Mononuclear cell (primary cell): ENCODE results near the gene HACD2. TPM values are rescaled to one million over a fixed set of nuclear protein-coding genes. Genes with fewer than 3 reads are reported as not detected.

Experiments
- H3K27me3 ChIP-seq: 2 replicates; pipeline ENCODE4 v1.6.0; 2011; ENCODE audit warnings: low read length, control low read depth; ENCODE audit not compliant: insufficient read depth
- H3K4me1 ChIP-seq: 2 replicates; pipeline ENCODE4 v1.5.1; 2011; ENCODE audit warnings: mild to moderate bottlenecking, low read length, control low read depth; ENCODE audit not compliant: insufficient read depth
- H3K4me3 ChIP-seq: 2 replicates; pipeline ENCODE4 v1.5.1; 2011; ENCODE audit warnings: mild to moderate bottlenecking, low read length, moderate library complexity
- H3K9me3 ChIP-seq: 2 replicates; pipeline ENCODE4 v1.5.1; 2011; ENCODE audit warnings: low read depth, mild to moderate bottlenecking, control low read depth, low read length
- total RNA-seq: library from RNA; depleted of rRNA; stranded (reverse); fragments of >200 nt; gene quantifications from one replicate; pipeline ENCODE4 v1.2.3, GENCODE V29; 2012

Gene HACD2
- total RNA-seq, 1 donor: 14.4 TPM

DNA sequence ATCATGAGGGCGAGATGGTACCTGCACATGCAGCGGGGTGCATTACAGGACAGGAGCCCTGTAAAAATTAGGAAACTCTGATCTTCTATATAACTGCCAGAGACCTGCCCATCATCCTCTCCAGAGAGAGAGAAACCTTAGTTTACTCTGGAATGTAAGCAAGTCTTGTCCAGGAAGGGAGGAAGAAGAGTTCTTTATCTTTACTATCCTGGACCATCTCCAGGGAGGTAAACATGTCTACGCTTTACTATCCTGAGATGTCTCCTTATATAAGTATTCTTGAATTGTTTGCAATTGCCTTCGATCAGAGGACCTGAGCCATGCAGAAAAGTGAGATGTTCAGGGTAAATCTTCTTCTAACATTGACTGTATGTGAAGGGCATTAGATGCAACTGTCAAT lies 12.7 kb upstream of the HACD2 start:
- no peaks in the 10 kb centered on the region for H3K27me3 ChIP-seq
- H3K4me1 ChIP-seq: no peaks in the 10 kb centered on the region
- no peak overlapping the region for H3K4me3 ChIP-seq

DNA sequence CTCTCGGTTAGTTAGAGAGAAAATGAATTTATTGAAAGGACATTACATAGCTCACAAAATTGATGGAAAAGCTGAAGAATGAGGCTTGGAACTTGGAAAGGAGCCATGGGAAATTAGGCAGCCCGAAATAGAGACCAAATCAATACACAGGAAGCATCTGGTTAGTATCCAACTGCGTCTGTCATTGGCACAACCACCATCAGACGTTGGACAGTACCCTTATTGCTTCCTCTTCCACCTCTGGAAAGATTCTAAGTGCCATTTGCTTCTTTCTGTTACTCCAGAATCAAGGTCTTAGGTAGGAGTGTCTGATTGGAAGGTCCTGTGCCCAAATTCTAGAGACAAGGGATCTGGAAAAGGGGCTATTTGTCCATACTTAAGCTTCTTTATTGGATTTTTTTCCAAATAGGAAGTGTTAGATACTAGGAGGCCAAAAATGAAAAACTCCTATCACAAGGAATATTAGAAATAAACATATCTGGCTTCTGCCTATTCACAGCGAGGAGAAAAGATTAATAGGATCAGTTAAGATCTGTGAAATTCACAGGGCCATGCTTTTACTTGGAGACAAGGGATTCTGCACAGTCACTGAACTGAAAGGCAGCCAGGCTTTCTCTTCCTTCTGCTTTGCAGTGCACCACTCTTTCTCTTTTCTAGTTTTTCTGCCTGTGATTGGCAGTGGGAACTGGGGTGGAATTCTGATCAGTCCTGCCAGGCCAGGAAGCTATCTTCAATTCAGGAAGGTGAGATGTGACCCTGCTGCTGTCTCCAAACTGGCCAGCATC lies 10.7 kb upstream of the HACD2 start:
- no peaks in the 10 kb centered on the region for H3K4me1 ChIP-seq

More for the DNA sequence above, 12.7 kb upstream of the HACD2 start:
- H3K9me3 ChIP-seq: no peaks in the 10 kb centered on the region

DNA sequence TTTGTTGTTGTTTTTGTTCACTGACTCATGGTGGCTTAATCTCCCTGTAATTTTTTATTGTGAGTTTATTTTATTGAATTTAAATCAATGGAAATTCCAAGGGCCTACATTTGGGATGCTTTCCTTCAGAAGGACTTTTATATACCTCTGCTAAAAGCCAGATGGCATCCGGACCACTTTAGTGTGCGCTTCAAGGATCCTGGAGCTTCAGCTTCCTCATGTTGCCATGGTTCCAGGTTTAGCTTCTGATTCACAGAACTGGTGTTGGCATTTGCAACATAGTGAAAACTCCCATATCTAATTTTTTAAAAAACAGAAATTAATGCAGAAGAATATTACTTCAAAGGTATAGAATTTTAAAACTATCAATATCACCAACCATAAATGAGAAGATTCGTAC lies 8.5 kb upstream of the HACD2 start:
- H3K4me3 ChIP-seq: no peak overlapping the region
- H3K9me3 ChIP-seq: peaks cover 13% of the 10 kb centered on the region
- H3K4me1 ChIP-seq: no peaks in the 10 kb centered on the region
- H3K27me3 ChIP-seq: no peaks in the 10 kb centered on the region

More for the DNA sequence above, 10.7 kb upstream of the HACD2 start:
- Histone ChIP-seq H3K9me3 (peaks cover 6% of the 10 kb centered on the region), H3K27me3 (no peaks in the 10 kb centered on the region), H3K4me3 (no peak overlapping the region)

DNA sequence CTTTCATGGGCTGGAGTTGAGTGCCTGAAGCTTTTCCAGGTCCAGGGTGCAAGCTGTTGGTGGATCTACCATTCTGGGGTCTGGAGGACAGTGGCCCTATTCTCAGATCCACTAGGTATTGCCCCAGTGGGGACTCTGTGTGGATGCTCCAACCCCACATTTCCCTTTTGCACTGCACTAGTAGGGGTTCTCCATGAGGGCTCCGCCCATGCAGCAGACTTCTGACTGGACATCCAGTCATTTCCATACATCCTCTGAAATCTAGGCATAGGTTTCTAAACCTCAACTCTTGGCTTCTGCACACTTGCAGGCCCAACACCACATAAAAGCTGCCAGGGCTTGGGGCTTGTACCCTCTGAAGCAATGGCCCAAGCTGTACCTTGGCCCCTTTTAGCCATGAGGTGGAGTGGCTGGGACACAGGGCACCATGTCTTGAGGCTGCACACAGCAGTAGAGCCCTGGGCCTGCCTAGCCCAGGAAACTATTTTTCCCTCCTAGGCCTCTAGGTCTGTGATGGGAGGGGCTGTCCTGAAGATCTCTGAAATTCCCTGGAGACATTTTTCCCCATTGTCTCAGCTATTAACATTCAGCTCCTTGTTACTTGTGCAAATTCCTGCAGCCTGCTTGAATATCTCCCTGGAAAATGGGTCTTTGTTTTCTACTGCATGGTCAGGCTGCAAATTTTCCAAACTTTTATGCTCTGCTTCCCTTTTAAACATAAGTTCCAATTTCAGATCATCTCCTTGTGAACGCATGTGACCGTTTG lies 6.0 kb upstream of the HACD2 start:
- Histone ChIP-seq H3K9me3 (peaks cover 13% of the 10 kb centered on the region), H3K4me1 (peaks cover 9% of the 10 kb centered on the region), H3K4me3 (no peak overlapping the region), H3K27me3 (no peaks in the 10 kb centered on the region)

DNA sequence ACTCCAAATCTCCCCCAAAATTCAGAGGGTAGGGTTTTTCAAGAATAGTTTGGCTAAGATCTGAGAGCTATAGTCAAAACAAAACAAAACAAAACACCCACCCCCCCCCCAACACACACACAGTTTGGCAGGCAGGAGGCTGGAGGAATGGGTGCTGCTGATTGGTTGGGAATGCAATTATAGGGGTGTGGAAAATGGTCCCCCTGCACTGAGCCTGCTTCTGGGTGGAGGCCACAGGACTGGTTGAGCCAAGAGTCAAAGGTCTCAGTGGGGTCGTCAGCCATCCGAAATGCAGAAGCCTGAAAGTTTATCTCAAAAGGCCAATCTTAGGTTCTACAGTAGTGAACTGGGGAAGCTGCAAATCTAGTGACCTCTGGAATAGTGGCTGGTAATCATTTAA lies 2.5 kb upstream of the HACD2 start:
- H3K27me3 ChIP-seq: no peaks in the 10 kb centered on the region
- H3K9me3 ChIP-seq: peaks cover 13% of the 10 kb centered on the region
- H3K4me3 ChIP-seq: no peak overlapping the region
- peaks cover 25% of the 10 kb centered on the region for H3K4me1 ChIP-seq

DNA sequence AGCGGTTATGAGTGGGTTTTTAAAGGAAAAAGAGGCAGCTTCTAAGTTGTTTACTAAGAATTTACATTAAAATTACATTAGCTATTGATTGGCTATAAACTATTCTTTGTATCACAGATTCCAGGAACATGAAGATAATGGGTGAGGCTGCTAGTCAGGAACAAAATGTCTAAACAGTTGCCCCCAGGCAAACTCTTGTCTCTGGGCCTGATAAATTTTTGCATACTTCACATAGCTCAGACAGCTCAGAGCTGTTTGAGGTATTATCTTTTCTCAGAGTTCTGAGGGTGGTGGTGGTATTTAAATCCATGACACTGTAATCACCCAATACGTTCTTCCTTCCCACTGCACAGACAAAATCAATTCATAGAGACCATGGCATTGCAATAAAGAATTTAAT lies 2.1 kb upstream of the HACD2 start:
- Histone ChIP-seq H3K27me3 (no peaks in the 10 kb centered on the region), H3K4me3 (no peak overlapping the region), H3K4me1 (peaks cover 25% of the 10 kb centered on the region), H3K9me3 (peaks cover 13% of the 10 kb centered on the region)

DNA sequence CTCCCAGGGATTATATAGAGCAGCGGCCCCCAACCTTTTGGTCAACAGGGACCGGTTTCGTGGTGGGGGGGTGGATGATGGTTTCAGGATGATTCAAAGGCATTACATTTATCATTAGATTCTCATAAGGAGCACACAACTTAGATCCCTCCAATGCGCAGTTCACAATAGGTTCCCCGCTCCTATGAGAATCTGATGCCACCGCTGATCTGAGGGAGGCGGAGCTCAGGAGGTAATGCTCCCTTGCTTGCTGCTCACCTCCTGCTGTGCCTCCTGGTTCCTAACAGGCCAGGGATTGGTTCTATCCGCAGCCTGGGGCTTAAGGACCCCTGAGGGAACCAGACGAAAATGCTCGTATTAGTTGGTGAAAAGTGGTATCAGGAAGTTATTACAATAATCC lies 1.3 kb upstream of the HACD2 start:
- Histone ChIP-seq H3K9me3 (peaks cover 12% of the 10 kb centered on the region), H3K4me1 (peaks cover 25% of the 10 kb centered on the region), H3K4me3 (peak overlapping the region; percentile 80), H3K27me3 (no peaks in the 10 kb centered on the region)

DNA sequence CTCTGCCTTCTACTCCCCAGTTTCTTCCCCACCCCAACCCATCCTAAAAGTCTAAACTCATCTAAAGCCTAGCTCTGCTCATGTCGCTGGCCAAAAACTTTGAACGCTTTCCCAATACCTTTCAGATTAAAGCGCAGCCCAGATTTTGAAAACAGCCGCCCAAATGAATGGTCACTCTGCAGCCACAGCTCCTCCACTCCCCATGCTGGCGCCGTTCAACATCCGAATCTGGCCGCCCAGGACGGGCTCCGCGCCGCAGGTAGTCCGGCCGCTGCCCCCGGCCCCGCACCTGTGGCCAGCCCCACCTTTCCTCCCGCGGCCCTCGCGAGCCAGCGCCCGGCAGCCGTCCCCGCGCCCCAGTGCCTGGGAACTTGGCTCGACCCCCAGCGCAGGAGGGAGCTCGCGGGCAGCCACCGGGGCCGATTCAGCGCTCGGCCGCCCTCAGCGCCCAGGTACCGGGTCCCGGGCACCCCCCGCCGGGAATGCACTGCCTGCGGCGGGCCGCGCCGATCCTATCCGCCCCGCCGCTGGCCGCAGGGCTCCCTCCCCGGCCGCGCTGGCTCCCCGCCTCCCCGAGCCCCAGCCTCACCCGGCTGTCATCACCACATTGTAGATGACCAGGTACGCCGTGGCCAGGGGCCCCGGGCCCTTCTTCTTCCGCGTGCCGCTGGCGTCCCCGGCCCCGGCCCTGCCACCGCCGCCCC lies 417 bp downstream of the HACD2 start:
- Histone ChIP-seq H3K4me1 (peaks cover 25% of the 10 kb centered on the region), H3K4me3 (peak overlapping the region; percentile 80), H3K27me3 (no peaks in the 10 kb centered on the region), H3K9me3 (no peaks in the 10 kb centered on the region)

DNA sequence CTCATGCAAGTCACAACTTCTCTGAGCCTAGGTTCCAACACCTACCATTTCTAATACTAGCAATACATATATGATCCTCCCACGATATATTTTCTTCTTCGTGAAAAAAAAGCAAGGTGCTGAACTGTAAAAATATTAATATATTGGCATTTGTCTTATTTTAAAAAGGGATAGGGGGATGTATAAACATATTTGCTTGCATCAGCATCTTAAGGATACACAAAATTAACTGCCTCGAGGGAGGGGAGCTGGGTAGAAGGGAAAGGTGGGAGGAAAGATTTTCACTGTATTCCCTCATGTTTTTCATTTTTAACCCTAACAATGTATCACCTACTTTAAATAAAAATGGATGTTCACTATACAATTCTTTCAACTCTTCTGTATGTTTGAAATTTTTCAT lies 1.3 kb downstream of the HACD2 start:
- Histone ChIP-seq H3K9me3 (no peaks in the 10 kb centered on the region), H3K27me3 (no peaks in the 10 kb centered on the region), H3K4me3 (no peak overlapping the region)

DNA sequence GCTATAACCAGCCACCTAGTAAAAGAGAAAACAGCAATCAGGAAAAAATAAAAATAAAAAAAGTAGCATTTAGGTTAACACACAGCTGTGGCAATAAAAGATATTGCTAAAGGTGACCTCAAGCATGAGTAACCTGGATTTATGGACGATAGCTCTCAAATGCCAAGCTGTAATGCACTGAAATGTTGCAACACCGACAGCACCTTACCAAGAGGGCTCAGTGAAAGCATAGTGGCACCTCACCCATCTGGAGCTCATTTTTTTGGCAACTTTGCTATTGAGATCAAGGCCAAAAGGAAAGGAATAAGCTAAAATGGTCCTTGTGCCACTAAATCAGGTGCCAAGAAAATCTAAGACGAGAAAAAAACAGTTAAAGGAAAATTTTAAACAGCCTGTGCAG lies 2.5 kb downstream of the HACD2 start:
- Histone ChIP-seq H3K9me3 (no peaks in the 10 kb centered on the region), H3K27me3 (no peaks in the 10 kb centered on the region), H3K4me1 (peaks cover 25% of the 10 kb centered on the region), H3K4me3 (no peak overlapping the region)

More for the DNA sequence above, 1.3 kb downstream of the HACD2 start:
- H3K4me1 ChIP-seq: peaks cover 25% of the 10 kb centered on the region

DNA sequence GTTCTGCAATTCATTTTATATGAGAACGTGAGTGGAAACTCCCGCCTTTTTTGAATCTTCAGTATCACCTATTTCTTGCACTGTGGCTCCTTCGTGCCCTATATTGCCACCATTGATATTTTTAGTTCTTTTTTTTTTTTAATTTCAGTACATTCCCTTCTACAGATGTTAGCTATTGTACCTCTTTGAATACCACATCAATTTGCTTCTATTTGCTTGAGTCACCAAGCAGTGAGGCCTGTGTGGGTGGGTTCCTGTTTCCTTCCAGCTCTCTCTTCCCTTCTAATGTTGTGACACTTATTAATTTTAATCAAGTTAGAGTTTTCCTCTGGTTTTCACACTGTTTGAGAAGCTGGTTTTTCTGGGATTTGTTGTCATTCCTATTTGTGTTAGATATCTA lies 8.7 kb downstream of the HACD2 start:
- Histone ChIP-seq H3K27me3 (no peaks in the 10 kb centered on the region), H3K4me1 (peaks cover 13% of the 10 kb centered on the region), H3K4me3 (no peak overlapping the region), H3K9me3 (no peaks in the 10 kb centered on the region)

DNA sequence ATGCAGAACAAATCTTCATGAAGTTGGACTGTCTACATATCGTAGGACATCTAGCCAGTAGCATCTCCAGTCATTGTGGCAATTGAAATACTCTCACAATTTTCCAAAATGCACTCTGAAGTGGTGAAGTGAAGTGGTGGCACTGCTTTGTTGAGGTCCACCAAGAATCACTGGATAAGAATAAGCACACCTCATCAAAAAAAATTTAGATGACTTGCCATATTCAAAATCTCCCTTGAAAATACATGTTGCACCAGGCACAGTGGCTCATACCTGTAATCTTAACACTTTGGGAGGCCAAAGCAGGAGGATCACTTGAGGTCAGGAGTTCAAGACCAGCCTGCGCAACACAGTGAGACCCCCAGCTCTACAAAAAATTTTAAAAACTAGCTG lies 12.9 kb downstream of the HACD2 start:
- peaks cover 12% of the 10 kb centered on the region for H3K4me1 ChIP-seq
- H3K9me3 ChIP-seq: no peaks in the 10 kb centered on the region
- H3K4me3 ChIP-seq: no peak overlapping the region
- no peaks in the 10 kb centered on the region for H3K27me3 ChIP-seq

DNA sequence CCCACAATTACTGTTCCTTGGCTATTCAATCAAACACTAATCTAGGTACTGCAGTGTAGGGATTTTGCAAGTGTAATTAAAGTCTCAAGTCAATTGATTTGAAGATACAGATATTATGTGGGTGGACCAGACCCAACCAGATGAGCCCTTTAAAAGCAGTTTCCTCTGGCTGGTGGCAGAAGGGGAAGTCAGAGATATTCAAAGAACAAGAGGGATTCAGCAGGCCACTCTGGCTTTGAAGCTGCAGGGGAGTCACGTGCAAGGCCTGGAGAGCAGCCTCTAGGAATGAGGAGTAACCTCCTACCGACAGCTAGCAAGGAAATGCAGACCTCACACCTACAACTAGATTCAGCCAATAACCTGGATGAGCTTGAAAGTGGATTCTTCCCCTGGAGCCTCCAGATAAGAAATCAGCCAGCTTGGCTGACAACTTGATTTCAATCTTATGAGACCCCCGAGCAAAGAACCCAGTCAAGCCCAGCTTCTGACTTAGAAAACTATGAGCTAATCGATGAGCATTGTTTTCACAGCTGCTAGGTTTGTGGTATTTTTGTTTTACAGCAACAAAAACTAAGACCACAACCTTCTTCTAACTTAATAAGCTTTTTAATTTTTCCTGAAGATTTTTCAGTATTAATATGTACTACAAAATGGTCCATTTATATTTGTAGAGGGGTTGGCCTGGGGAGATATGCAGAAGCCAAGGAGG lies 13.4 kb downstream of the HACD2 start:
- Histone ChIP-seq H3K4me3 (no peak overlapping the region), H3K9me3 (no peaks in the 10 kb centered on the region), H3K4me1 (peaks cover 9% of the 10 kb centered on the region), H3K27me3 (no peaks in the 10 kb centered on the region)

DNA sequence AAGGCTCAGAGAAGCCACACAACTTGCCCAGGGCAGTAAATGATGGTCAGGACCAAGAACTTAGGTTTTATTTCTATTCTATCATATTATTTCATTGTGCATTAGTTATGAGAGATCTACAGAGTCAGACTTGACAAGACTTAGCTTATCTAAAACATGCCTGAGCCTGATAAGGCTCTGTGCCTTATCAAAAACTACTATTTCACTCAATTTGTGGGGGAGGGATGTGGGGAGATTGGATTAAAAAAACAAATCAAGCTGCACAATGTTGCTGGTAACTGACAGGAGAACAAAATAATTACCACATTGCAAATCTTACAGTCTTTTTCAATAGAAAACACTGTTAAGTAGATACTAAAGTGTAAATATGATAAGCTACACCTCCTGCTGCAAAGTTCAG lies 16.0 kb downstream of the HACD2 start:
- H3K9me3 ChIP-seq: no peaks in the 10 kb centered on the region
- no peak overlapping the region for H3K4me3 ChIP-seq
- no peaks in the 10 kb centered on the region for H3K27me3 ChIP-seq
- H3K4me1 ChIP-seq: peaks cover 6% of the 10 kb centered on the region

DNA sequence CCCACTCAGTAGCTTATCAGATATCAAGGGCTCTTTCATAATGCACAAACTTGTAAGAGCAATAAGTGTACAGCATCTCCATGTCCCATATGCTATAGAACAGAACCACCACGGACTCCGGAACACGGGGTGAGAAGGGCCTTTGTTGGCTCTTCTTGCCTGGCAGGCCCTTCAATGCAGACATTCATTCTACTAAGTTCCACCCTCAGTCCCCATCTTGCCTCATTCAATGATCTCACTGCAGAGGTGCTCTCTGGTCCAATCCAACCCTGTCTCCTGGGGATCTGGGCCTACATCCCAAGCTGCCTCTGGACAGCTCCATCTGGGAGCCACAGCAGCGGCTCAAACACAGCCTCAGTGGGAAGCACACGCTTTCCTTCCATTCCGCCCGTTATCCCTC lies 16.8 kb downstream of the HACD2 start:
- Histone ChIP-seq H3K4me1 (peaks cover 6% of the 10 kb centered on the region), H3K27me3 (no peaks in the 10 kb centered on the region), H3K9me3 (no peaks in the 10 kb centered on the region), H3K4me3 (no peak overlapping the region)
